Activated CD8-positive, alpha-beta memory T cell treated with anti-CD3 and anti-CD28 coated beads for 24 hours (primary cell): ENCODE data around the gene NGF.
"Not testable (repeated sequence)": the region's sequence is repeated elsewhere in the genome, so short reads cannot be mapped to it uniquely, and the experiment has no call there.

Source experiments
- DNase-seq: peaks from one replicate; pipeline ENCODE4 v3.0.0-alpha.2; 2020

NGF gene

GRCh38 chr1:115337633-115338456 lies at the start of gene NGF:
TSS of gene NGF (minus strand) at chr1:115338249. CDS start at chr1:115286795, 51,454 bp downstream.
- DNase-seq, result no peak

- DNase-seq, result not testable (repeated sequence)
These were observed 45.4 kb upstream of the NGF start for GRCh38 chr1:115383455-115383854.

GRCh38 chr1:115379943-115380342 lies 41.9 kb upstream of the NGF start:
- DNase-seq, result no peak

- no peak for DNase-seq
These were observed 39.4 kb upstream of the NGF start for GRCh38 chr1:115377411-115377810.

- no peak for DNase-seq
These were observed 36.5 kb upstream of the NGF start for GRCh38 chr1:115374598-115374997.

DNA sequence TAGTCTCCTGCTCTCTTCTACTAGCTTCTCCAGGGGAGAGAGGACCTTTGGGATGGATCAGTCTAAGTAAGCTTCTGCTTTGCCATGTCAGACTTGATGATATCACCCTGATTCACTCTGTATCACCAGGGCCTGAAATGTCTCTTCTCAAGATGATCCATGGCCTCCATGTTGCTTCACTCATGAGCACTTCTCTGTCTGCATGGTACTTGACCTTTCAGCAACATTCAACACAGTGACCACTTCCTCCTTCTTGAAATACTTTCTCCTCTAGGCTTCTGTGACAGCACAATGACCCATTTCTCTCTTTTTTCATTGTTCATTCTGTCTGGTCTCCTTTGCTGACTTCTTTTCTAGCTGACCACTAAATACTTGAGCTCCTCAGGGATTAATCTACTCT lies 35.3 kb upstream of the NGF start:
- no peak for DNase-seq

DNA sequence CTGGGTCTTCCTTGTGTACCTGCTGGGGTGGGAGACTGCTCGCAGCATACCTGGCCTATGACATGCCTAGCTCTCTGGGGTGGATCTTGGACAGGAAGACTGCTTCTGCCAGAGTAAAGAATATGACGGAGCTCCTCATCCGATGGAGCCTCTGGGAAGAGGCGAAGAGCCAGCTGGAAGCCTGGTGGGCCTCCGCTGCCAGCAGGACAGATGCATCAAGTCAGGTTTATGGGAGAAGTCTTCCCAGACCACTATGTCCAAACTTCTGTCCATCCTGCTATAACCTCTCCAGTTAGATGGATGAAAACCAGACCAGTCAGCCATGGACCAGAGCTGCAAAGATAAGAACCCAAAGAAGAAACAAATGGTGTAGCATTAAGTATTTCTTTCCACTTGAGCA lies 27.7 kb upstream of the NGF start:
- DNase-seq, result no peak

DNA sequence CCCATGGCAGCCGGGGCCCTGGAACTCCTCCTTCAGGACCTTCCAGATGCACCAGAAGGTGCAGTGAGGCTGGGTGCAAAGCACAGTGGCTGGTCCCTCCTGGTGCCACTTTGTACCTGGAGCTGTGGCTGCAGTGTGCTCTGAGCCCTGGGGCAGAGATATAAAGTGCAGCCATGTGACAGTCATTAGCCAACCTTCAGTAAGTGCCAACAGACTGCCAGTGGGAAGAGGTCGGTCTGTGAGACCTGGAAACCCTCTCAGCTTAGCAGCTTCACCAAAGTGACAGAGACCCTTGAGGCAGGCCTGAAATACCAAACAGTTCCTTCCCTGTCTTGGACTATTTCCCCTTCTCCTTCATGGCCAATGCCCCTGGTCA lies 26.7 kb upstream of the NGF start:
- DNase-seq, result no peak

GRCh38 chr1:115364046-115364779 lies 26.2 kb upstream of the NGF start:
- no peak for DNase-seq

DNA sequence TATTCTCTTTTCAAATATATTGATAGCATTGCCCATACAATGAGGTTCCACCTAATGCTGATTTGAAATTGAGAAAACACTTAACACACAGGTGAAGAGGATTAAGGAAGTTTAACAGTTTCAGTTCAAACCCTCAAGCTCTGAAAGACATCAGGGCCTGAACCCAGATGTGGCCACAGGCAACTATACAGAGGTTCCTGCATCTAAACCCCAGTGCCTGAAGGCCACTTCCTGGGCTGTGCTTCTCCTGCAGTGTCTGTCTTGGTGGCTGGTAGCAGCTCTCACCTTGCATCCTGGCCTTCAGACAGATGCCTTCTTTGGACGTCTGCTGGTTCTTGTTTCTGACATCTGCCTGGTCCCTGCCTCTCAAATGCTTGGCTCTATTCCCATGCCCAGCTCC lies 25.1 kb upstream of the NGF start:
- DNase-seq, result no peak

DNA sequence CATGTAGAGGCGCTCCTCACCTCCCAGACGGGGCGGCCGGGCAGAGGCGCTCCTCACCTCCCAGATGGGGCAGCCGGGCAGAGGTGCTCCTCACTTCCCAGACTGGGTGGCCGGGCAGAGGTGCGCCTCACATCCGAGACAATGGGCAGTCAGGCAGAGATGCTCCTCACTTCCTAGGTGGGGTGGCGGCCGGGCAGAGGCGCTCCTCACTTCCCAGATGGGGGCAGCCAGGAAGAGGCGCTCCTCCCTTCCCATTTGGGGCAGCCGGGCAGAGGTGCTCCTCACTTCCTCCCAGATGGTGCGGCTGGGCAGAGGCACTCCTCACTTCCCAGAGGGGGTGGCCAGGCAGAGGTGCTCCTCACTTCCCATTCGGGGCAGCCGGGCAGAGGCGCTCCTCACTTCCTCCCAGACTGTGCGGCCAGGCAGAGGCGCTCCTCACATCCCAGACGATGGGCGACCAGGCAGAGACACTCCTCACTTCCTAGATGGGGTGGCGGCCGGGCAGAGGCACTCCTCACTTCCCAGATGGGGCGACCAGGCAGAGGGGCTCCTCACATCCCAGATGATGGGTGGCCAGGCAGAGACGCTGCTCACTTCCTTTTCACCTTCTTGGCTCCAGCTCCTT lies 22.6 kb upstream of the NGF start:
- not testable (repeated sequence) for DNase-seq

DNA sequence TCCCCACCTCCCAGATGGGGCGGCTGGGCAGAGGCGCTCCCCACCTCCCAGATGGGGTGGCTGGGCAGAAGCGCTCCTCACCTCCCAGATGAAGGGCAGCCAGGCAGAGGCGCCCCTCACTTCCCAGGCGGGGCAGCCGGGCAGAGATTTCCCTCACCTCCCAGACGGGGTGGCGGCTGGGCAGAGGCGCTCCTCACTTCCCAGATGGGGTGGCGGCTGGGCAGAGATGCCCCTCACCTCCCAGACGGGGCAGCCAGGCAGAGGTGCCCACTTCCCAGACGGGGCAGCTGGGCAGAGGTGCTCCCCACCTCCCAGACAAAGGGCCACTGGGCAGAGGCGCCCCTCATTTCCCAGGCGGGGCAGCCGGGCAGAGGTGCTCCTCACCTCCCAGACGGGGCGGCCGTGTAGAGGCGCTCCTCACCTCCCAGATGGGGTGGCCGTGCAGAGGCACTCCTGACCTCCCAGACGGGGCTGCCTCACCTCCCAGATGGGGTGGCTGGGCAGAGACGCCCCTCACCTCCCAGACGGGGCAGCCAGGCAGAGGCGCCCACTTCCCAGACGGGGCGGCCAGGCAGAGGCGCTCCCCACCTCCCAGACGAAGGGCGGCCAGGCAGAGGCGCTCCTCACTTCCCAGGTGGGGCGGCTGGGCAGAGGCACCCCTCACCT lies 21.9 kb upstream of the NGF start:
- not testable (repeated sequence) for DNase-seq

DNA sequence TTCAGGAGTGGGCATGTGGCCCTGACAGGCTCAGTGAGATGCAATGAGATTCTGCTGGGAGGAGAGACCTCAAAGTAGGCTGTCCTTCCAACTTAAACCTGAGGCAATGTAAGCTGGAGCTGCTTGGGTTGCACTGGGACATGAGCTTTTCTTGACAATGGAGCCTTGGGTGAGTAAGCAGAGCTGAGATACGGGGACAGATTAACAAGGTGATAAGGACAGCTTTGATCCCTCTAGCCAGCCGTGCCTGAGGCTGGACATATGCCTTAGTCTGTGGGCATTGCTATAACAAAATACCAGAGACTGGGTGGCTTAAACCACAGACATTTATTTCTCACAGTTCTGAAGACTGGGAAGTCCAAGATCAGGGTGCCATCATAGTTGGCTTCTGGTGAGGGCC lies 18.3 kb upstream of the NGF start:
- DNase-seq, result no peak

- no peak for DNase-seq
These were observed 17.0 kb upstream of the NGF start for GRCh38 chr1:115355069-115355468.

DNA sequence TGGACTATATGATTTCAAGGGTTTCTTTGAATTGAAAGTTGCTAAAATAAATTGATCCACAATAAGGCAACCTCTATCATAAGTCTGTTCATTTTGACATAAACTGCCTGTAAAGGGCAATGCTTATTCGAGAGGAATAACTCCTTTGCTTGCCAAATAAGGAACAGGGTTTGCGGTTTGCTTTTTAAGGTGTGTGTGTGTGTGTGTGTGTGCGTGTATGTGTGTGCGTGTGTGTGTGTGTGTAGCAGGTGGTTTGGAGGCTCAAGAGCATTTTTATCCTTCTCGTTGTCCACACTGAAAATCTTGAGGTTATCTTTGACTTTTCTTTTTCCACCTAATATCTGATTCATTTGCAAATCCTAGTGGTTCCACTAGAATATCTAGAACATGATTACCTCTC lies 13.1 kb upstream of the NGF start:
- no peak for DNase-seq

- DNase-seq, result no peak
These were observed 10.6 kb upstream of the NGF start for GRCh38 chr1:115348636-115349035.

GRCh38 chr1:115347282-115347681 lies 9.2 kb upstream of the NGF start:
- DNase-seq, result no peak

GRCh38 chr1:115343200-115343737 lies 5.2 kb upstream of the NGF start:
- DNase-seq, result no peak

- DNase-seq, result no peak
These were observed 3.9 kb upstream of the NGF start for GRCh38 chr1:115341948-115342347.

GRCh38 chr1:115340879-115341278 lies 2.8 kb upstream of the NGF start:
- no peak for DNase-seq

- no peak for DNase-seq
These were observed 390 bp upstream of the NGF start for GRCh38 chr1:115338457-115338820.

- no peak for DNase-seq
These were observed 795 bp downstream of the NGF start for GRCh38 chr1:115337276-115337632.

DNA sequence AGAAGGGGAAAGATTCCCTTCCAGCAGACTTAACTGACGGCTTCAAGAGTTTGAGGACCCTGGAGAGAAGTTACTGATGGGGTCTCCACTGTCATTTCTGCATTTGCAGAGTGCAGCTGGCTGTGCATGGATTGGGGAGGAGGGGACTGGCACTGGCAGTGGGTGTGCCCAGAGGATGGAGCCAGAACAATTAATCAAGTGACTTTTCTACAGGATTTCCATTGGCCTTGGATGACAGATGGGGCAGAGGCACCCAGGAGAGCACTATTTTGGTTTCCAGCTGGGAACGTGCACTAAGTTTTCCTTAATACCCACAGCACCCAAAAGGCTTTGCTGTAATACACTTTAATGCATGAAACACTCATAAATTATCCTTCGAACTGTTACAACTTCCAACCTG lies 1.3 kb downstream of the NGF start:
- no peak for DNase-seq
